ENCODE results near the gene PNISR.

The PNISR gene

DNA sequence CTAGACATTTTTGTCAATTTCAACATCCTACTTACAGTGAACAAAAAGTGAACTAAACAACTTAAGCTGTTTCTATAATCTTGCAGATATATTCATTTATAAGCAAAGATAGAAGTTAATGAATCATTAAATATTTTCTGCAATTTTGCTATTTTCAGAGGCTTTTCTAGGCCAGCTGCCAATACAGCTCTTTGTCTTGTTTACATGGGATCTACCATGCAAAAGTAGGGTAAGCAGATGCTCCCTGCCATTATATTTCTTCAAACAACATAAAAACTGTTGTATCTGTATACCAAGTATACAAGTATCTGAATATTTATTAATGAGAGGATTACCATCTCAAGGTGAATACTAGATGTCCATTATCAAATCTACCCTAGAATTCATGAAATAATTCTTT lies 15.4 kb downstream of the PNISR start:
- DNase-seq (ENCODE audit: low read depth in 2 of 2) = no peak

- no peak for DNase-seq (ENCODE audit: low read depth in 2 of 2)
Observed at GRCh38 chr6:99407076-99407475, 18.0 kb downstream of the PNISR start.

DNA sequence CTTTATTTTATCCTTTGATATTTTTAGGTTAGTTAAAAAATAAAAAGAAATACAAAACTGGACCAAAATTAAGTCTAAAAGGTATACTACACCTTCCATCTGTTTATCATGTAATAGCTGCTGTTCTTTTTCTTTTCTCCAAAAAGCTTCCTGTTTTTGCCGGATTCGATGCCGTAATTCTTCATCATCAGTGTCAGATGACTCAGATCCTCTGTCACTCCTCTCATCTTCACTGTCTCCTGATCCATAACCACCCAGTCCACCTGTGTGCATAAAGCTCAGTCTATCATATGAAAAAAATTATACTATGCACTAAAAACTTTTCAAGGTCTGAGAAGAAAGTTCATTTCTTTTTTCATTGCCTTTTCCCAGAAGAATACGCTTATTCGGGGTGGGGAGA lies 22.7 kb downstream of the PNISR start:
- no peak for DNase-seq (ENCODE audit: low read depth in 2 of 2)

DNA sequence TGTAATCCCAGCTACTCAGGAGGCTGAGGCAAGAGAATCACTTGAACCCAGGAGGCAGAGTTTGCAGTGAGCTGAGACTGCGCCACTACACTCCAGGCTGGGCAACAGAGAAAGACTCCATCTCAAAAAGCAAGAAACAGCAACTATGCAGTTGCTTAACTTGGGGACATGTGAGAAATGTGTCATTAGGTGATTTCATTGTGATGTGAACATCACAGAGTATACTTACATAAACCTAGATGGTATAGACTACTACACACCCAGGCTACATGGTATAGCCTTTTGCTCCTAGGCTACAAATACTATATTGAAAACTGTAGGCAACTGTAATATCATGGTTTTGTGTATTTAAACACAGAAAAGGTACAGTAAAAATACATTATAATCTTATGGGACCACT lies 27.8 kb downstream of the PNISR start:
- DNase-seq (ENCODE audit: low read depth in 2 of 2) = no peak

- peak; percentile 41 to 55 for DNase-seq (ENCODE audit: low read depth in 2 of 2)
Observed at GRCh38 chr6:99393698-99394531, 31.2 kb downstream of the PNISR start, which contains the start of gene COQ3. Gene COQ3, minus strand, starts transcription at chr6:99394195. Its CDS starts 16 bp downstream, at chr6:99394179.

DNA sequence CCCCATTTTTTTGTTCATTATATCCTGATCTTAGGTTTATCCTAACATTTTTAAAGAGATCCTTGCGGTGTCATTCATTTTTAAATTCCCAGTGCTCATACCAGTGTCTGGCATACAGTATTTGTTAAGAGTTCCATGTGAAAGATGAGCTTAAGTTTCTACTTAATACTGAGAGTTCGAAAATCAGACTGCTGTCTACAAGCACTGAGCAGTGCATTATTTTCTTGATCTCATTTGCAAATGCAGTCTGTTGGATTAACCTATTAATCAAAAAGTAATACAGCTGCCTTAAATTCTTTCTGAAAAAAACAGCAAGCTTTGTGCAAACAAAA lies 31.8 kb downstream of the PNISR start:
- DNase-seq (ENCODE audit: low read depth in 2 of 2) = no peak

DNA sequence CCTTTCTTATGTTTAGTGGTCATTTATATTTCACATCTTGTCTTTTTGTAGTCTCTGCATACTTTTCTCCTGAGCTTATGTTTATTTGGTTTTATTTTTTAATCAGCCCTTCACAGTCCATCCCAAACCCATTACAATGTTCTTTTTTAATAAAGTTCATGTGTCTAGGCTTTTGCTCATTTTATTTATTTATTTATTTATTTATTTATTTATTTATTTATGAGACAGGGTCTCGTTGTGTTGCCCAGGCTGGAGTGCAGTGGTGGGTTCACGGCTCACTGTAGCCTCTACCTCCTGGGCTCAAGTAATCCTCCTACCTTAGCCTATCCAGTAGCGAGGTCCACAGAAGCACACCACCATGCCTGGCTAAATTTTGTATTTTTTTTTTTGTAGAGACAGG lies 34.2 kb downstream of the PNISR start:
- DNase-seq (ENCODE audit: low read depth in 2 of 2) = no peak

GRCh38 chr6:99384507-99384906 lies 40.6 kb downstream of the PNISR start:
- no peak for DNase-seq (ENCODE audit: low read depth in 2 of 2)

DNA sequence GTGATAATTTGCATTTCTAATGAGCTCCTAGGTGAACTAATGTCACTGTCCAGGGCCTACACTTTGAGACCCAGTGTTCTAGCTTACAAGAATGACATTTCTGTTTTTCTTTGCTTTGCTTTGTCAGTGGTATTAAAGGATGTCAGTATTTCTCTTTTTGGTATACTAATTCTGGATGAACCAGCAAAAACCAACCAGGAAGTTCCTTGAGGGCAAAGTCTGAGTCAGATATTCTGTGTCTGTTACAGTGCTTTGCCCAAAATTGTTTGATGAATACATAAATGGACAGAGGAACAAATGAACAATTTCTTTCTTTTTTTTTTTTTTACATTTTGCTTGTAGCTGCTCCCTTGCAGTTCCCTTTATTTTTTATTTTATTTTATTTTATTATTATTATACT lies 46.5 kb downstream of the PNISR start:
- no peak for DNase-seq (ENCODE audit: low read depth in 2 of 2)

- no peak for DNase-seq (ENCODE audit: low read depth in 2 of 2)
Observed at GRCh38 chr6:99369533-99369932, 55.6 kb downstream of the PNISR start.

DNA sequence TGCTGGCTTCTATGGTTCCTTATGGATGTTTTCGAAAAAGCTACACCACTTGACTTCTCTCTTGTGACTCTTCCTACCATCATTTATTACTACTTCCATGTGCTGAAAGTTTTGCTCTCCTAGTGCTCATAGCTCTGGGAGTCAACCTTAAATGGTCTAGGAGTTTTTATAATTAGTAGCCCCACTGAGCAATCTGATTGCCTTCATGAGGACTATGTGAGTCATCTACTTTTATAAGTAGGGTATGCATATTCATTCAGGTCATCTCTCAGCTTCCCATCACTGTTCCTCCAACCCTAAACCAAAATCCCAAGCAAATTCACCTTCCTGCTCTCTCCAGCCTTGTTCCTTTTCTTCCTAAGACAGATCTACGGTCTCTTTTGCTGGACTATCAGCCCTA lies 58.3 kb downstream of the PNISR start:
- no peak for DNase-seq (ENCODE audit: low read depth in 2 of 2)

DNA sequence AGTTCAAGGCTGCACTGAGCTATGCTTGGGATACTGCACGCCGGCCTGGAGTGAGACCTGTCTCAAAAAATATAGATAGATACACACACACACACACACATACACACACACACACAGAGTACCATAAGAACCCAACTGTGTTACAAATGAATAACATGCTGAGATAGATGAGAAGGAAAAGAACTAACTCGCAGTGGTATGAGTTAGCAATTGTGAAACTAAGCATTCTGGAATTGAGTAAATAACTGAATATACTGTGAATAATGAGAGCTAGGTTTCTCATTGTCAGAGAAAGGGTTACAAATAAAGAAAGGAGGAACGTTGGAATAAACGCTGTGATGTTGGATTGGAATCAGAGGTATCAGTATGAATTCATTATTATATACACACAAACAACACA lies 61.1 kb downstream of the PNISR start:
- DNase-seq (ENCODE audit: low read depth in 2 of 2) = no peak

- DNase-seq (ENCODE audit: low read depth in 2 of 2) = no peak
Observed at GRCh38 chr6:99362678-99363268, 62.3 kb downstream of the PNISR start.

DNA sequence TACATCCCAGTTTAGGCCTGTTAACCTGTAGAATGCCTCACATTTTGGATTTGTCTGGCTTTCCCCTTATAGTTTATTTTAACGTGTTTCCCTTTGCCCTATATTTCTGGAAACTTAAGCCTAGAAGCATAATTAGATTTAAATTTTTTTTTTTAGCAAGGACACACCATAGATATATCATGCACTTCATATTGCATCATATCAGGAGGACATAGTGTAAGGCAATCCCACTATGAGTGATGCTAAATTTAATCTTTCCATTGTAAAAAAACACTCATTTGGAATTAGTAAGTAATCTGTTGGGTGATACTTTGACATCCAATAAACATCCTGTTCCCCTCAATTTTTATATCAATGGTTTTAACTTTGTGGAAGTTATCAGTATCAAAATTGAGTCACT lies 65.3 kb downstream of the PNISR start:
- no peak for DNase-seq (ENCODE audit: low read depth in 2 of 2)

GRCh38 chr6:99356641-99357040 lies 68.5 kb downstream of the PNISR start:
- no peak for DNase-seq (ENCODE audit: low read depth in 2 of 2)

DNA sequence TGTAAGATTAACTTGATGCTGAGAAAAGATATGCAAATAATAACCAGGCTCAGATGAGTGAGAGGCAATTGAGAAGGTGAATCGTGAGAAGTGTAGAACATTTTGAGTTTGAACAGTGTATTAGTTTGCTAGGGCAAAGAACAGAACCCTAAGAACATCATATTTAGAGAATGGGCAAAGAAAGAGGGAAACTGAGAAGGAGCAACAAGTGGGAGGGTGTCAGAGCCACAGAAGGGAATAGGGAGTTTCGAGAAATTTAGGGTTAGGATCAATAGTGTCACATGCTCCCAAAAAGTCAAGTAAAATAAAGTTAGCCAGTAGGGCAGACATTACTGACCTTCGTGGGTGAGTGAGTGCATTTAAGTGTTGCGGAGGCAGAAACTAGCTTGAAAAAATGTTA lies 70.1 kb downstream of the PNISR start:
- no peak for DNase-seq (ENCODE audit: low read depth in 2 of 2)

GRCh38 chr6:99353126-99353525 lies 72.0 kb downstream of the PNISR start:
- DNase-seq (ENCODE audit: low read depth in 2 of 2) = no peak

DNA sequence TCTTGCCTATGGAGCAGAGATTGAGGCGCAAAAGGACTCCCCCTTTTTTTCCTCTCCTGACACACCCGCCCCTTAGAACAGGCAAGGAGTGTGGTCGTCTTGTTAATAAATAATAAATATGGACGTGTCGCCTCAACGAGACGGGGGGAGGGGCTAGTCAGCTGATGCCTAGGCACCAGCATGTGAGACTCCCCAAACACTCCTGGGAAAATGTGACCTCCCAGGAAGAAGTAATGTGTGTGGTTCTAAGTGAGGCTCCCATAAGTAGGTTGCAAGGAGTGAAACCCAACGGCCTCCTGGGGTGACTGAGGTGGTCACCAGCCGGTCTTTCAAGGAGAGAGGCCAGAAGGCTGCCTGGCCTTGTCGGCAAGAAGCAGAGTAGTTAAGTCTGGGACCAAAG lies 74.5 kb downstream of the PNISR start:
- no peak for DNase-seq (ENCODE audit: low read depth in 2 of 2)

DNA sequence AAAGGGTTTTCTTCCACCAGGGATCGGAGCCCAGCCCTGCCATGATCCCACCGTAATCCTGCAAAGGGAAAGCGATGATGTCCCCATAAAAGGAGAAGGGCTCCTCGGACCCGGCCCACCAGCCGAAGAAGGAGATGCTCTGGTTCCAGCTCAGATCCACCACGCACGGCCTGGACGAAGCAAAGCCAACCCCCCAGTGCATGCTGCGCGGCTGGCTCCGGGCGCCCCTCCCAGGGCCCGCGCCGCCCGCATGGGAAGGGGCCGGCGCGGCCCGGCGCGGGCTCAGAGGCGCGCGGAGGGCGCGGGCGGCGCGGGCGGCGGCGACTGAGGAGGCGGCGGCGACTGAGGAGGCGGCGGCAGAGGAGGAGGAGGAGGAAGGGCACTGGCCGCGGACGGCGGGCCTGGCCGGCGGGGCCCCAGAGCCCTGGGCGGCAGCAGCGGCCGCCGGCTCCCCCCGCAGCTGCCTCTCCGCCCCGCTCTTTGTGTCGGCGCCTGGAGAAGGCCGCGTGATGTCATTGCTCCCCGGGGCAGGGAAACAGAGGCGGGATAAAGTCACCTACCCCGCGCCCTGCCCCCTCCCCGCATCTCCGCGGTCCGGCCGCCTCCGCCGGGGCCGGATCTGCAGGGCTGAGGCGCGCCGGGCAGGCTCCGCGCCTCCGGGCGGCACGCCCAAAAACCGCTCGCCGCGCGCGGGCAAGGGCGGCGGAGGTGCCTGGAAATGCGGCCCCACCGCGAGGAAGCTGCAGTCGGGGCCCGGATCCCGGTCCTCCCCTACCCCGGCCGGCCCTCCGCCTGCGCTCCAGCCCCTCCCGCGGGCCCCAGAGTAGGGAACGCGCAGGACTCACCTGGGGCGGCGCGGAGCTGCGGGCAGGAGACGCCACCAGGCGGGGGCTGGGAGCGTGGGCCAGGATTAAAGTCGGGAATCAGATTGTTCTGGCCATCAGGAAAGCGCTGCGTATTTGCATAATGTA lies 75.7 kb downstream of the PNISR start, which contains the start of gene FAXC:
Gene FAXC (minus strand): TSS at position 504 of the 971 bp plus-strand sequence. CDS start 302 bp downstream, at position 202.
- no peak for DNase-seq (ENCODE audit: low read depth in 2 of 2)

- DNase-seq (ENCODE audit: low read depth in 2 of 2) = no peak
Observed at GRCh38 chr6:99348288-99349170, 76.6 kb downstream of the PNISR start.
